Muscle of arm (tissue), 12 donors: ENCODE data around the gene PRKCZ. TPM values are rescaled to one million over a fixed set of nuclear protein-coding genes. Genes with fewer than 3 reads are reported as not detected.

Source experiments
- DNase-seq: peaks from one replicate; pipeline ENCODE4 v3.0.0-alpha.2; 2013
- polyA plus RNA-seq, 12 donors: library from polyadenylated mRNA; unstranded; fragments of 120-200 nt; gene quantifications; one replicate each; pipeline ENCODE4 v1.2.1, GENCODE V29; 2013; ENCODE audit not compliant: insufficient read length in 12 of 12

The PRKCZ gene
- polyA plus RNA-seq, 12 donors: 4.2 to 15.0 (median 6.3) TPM; not detected in 1

DNA sequence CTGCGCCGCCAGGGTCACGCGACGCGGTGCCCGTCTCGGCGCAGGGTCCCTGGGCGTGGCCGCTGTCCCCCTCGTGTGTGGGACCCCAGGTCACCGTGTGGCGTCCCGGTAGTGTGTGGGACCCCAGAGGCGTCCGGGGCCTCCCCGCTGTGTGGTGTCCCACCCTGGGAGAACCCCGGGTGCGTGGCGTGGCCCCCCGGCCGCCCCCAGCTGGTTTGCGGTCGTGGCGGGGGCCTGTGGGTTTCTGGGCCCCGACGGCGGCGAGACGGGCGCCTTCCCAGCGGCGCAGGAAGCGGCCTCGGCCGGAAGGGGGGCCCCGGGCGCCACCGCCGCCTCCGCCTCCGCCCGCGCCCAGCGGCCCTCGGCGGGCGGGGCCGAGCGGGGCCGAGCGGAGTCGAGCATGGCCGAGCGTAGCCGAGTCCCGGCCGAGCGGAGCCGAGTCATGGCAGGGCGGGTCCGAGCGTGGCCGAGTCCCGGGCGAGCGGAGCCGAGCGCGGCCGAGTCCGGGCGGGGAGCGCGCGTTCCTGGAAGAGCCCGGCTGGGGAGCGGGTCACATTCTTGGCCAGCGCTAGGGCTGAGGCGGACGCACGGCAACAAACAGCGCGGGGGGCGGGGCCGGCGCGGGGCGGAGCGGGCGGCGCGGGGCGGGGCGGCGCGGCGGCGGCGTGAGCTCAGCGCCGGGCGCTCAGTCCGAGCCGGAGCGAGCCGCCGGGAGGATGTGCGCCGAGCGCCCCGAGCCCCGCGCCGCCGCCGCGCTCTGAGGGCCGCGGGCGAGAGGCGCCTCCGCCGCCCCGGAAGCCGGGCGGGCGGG, 177.3 kb downstream of the PRKCZ start:
- peak; percentile 97 for DNase-seq

DNA sequence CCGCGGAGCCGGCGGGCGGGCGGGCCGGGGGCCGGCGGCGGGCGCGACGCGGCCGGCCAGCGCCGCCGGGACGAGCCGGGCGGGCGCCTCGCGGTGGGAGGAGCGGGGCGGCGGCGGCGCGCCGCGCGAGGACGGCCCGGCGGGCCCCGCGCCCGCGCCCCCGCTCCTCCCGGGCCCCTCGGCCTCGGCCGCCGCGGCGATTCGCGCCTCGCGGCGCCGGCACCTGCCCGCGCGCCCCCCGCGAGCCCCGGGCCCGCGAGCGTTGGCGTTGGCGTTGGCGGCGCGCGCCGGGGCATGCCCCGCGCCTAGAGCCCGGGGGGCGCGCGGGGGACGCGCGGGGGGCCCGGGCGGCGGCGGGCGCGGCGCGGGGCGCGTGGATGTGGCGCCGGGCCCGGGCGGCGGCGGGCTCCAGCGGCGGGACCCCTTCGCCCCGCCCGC, 178.0 kb downstream of the PRKCZ start, which contains the start of gene SKI:
Gene SKI (plus strand): TSS at position 163 of the 438 bp plus-strand sequence. CDS start 448 bp downstream, outside the sequence.
- no peak for DNase-seq

DNA sequence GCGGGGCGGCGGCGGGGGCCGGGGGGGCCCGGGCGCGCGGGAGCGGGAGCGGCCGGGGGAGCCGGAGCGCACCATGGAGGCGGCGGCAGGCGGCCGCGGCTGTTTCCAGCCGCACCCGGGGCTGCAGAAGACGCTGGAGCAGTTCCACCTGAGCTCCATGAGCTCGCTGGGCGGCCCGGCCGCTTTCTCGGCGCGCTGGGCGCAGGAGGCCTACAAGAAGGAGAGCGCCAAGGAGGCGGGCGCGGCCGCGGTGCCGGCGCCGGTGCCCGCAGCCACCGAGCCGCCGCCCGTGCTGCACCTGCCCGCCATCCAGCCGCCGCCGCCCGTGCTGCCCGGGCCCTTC, 178.5 kb downstream of the PRKCZ start:
- no peak for DNase-seq

DNA sequence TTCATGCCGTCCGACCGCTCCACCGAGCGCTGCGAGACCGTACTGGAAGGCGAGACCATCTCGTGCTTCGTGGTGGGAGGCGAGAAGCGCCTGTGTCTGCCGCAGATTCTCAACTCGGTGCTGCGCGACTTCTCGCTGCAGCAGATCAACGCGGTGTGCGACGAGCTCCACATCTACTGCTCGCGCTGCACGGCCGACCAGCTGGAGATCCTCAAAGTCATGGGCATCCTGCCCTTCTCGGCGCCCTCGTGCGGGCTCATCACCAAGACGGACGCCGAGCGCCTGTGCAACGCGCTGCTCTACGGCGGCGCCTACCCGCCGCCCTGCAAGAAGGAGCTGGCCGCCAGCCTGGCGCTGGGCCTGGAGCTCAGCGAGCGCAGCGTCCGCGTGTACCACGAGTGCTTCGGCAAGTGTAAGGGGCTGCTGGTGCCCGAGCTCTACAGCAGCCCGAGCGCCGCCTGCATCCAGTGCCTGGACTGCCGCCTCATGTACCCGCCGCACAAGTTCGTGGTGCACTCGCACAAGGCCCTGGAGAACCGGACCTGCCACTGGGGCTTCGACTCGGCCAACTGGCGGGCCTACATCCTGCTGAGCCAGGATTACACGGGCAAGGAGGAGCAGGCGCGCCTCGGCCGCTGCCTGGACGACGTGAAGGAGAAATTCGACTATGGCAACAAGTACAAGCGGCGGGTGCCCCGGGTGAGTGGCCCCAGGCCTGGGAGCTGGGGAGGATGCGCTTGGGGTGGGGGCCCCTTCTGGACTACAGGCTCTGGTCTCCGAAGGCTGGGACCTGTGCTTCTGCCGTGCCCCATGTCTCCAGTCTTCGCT, 179.0 kb downstream of the PRKCZ start:
- no peak for DNase-seq

DNA sequence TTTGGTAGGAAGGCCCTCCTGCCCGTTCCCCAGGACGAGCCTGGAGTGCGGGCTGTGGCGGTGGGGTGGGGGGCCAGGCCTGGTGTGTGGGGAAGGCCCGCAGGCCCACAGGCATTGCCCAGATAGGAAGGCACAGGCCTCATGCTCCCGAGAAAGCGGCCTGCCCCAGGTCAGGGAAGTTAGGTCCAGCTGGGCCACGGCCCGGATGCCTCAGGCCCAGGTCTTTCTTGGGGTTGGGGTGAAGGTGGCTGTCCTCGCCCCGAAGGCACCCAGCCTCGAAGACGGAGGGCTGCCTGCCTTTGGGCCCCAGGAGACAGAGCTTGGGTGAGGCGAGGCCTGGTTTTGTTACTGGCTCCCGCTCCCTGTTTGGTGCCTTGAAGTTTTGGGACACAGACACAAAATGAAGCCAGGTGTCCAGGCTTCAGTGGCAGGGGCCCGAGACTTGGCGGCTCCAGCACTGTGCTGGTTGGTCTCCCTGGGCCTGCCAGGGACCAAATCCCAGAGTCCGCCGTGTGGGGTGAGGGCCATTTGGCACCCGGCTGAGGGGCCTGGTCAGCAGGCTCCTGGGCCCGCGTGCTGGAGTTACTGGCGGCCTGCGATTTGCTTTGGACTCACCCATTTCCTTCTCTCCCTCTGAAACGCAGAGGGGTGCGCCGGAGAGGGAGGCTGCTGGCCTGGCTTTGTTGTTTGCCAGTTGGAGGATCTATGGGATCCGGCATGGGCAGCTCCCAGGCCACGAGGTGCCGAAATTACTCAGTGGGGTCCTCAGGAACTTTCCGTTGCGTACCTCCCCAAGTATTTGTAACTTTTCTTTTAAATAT, 179.9 kb downstream of the PRKCZ start:
- no peak for DNase-seq

DNA sequence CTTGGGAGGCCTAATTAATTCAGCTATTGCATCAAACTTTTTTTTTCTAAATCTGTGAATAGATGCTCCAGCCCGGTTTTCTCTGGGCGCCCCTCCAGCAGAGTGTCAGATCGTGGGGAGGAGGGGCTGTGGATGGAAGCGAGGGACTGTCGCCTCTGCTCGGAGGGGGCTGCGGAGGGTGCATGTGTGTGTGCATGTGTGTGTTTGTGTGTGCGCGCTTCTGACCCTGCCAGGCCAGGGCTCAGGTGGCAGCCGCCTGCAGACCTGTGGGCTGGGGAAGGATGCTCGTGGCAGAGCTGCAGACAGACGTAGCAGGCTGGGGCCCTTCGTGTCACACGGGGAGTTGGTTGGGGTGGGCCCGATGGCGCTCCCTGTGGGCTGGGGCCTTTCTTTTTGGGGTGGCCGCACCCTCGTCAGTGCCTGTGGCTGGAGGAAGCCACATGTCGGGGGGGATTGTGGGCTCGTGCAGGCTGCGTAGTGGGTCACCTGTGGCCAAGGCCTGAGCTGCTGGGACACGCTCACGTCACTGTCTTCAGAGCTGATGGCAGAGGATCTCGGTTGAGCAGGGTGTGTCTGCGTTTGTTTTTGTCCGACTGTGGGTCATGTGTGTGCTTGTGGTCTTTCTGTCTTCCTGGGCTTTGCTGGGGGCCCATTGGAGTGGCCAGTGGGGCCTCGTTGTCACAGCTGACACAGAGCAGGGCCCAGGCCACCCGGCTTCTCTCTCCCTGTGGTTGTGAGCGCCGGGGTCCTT, 180.7 kb downstream of the PRKCZ start:
- DNase-seq: no peak

DNA sequence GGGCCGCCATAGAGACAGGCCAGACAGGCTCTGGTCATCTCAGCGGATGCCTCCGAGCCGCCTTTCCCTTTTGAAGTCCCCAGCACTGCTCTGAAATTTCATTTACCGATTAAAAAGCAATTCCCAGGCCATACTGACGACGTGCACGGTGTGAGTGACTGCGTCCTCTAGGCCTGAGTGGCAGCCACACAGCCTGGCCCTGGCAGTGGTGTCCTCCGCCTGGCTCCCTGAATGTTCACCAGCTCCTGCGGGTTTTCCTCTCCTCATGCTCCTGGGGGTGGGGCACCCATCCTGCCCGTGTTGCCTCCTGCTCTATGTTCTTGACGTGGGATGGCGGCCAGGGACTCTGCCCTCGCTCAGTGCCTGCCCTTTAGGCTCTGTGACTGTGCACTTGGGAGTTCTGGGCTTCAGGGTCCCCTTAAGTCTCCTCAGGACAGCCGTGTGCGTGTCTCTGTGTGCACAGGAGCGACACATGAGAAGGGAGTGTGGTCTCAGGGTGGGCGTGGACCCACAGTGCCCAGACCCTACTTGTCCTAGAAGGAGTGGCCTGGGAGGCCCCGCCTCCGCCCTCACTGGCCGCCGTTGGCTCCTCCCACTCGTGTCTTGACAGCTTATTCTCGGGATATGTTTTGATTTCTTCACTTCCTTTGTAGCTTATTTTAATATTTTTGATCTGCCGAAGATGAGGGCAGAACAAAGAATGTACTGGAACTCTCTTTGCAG, 181.5 kb downstream of the PRKCZ start:
- no peak for DNase-seq

DNA sequence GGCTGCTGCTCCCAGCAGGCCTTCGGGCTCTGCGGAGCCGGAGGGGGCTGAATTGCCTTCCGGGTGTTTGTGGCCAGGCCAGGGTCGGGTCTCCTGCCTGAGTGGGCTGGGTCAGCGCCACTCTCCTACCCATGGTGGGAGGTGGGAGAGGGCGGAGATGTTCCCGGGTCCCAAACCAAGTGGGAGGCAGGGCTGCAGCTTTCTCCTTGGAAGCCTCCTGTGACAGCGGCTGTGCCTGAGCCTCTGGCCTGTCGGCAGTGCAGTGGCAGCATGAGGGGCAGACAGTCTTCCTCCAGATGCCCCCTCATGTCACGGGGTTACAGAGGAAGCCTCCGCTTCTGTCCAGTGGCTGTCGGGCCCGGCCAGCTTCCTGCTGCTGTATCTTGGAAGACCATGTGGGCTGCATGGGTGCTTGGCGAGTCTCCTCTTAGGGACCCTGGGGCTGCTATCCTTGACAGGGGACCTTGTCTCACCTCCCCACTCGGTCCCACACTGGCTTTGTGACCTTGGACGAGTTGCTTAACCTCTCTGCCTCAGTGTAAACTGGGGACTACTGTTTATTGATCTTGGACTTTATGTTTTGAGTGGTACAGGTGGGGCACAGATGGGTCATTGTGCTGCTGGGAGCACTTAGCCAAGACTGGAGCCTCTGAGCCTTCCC, 182.2 kb downstream of the PRKCZ start:
- no peak for DNase-seq

DNA sequence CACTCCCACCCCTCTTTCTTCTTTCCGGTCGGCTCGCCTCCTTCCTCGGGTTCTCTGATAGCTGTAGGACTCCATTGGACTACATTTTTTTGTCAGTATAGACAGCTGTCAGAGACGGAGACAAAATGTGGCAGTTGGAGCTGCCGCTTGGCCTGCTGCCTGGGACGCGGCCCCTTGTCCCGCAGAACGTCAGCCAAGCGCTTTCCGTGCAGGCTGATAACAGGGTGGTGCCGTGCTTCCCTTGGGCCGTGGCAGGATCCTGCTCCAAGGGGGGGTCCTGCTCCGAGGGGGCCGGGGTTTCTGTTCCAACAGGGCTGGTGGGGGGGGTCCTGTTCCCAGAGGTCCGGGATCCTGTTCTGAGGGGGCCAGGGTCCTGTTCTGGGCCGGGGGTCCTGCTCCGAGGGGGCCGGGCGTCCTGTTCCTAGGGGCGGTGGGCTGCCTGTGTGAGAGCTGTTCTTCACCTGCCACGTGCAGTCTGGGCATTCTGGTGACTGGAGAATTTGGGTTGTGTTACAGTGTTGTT, 182.8 kb downstream of the PRKCZ start:
- DNase-seq: no peak

DNA sequence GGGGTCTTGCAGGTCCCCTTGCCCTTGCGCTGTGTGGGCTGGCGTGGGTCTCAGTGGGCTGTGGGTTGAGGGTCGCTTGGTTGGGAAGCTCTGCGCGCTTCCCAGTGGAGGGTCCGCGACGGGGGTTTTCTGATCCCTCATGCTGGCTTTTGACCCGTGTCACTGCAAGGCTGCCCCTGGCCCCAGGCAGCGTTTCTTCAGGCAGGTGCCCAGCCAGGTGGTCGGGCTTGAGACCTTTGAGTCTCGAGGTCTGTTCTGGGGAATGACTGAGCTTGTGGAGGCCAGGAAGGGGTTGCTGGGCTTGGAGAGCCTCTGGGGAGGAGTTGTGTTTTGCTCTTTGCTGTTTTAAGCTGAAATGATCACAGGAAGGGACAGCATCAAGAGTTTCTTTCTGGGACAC, 183.3 kb downstream of the PRKCZ start:
- DNase-seq: no peak

DNA sequence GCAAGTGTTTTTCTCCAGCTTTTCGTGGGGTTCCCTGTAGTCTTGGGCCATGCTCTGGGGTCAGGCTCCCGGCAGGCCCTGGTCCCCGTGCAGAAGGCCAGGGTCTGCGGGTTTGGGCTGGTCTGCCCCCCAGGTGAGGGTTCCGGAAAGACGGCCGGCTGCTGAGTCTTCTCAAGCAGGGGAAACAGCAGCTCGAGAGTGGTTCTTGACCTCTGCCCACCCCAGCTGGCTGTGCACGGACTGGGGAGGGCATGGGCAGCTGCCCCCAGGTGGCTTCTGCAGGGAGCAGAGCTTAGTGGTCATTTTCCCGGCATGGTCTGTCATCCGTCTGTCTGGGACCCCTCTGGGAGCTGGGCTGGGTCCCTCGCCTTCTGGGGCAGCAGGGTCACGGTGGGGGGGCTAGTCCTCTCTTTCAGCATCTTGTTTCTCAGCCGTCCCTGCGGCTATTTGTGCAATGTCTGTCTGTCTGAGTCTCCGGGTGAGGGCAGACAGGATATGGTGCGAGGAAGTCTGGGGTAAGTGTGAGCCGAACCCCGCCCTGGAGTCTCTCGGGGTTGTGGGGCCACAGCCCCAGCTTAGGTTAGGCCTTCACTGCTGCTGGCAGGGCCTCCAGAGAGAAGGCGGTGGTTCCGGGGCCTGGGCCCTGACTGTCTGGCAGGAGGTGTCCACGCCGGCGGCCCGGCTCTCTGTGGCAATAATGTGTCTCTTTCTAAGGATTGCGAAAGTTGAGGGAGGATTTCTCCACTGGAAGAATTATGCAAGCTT, 184.0 kb downstream of the PRKCZ start:
- DNase-seq: no peak

DNA sequence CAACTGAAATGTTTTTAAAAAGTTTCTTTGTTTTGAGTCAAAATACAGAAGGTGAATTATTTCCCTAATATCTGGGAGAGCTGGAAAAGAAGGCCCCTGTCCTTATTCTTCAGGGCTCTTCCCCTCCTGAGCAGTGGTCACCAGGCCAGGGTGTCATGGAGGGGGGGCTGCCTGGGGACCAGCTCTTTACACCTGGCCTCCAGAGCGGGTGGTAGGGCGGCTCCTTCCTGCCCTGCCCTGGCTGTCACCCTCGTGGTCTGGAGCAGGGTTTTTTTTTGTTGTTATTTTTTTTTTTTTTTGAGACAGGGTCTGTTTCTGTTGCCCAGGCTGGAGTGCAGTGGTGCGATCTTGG, 184.5 kb downstream of the PRKCZ start:
- DNase-seq: no peak

Other genes with a start within 250 kb of the PRKCZ start
- gene GNB1, start 159.3 kb upstream of the PRKCZ start, polyA plus RNA-seq: 100 to 1,000 TPM; 158 to 259 (median 178) TPM
- gene CALML6, start 135.2 kb upstream of the PRKCZ start, polyA plus RNA-seq: 100 to 1,000 TPM in 9 of 12 donors, 10 to 100 TPM in 2, not detected in 1; 64.0 to 380 (median 219) TPM
- 100 to 1,000 TPM in 2 of 12 donors, 10 to 100 TPM in 9, not detected in 1; 28.5 to 139 (median 76.2) TPM for gene TMEM52, start 131.1 kb upstream of the PRKCZ start, polyA plus RNA-seq
- under 1 TPM in 10 of 12 donors, not detected in 2; 0.07 to 0.74 (median 0.24) TPM for gene CFAP74, start 46.6 kb upstream of the PRKCZ start, polyA plus RNA-seq
- gene GABRD, start 31.1 kb upstream of the PRKCZ start, polyA plus RNA-seq: 1 to 10 TPM in 3 of 12 donors, under 1 TPM in 7, not detected in 2; 0.33 to 3.4 (median 0.78) TPM
- gene FAAP20, start 144.4 kb downstream of the PRKCZ start, polyA plus RNA-seq: 10 to 100 TPM in 11 of 12 donors, not detected in 1; 21.5 to 81.7 (median 26.8) TPM
- gene SKI, start 177.9 kb downstream of the PRKCZ start, polyA plus RNA-seq: 10 to 100 TPM in 11 of 12 donors, not detected in 1; 44.3 to 88.0 (median 55.0) TPM